ENCODE results near the gene SPINDOC. TPM values are rescaled to one million over a fixed set of nuclear protein-coding genes. Genes with fewer than 3 reads are reported as not detected.

The SPINDOC gene, protein sequence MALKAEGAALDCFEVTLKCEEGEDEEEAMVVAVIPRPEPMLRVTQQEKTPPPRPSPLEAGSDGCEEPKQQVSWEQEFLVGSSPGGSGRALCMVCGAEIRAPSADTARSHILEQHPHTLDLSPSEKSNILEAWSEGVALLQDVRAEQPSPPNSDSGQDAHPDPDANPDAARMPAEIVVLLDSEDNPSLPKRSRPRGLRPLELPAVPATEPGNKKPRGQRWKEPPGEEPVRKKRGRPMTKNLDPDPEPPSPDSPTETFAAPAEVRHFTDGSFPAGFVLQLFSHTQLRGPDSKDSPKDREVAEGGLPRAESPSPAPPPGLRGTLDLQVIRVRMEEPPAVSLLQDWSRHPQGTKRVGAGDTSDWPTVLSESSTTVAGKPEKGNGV
- 1 to 10 TPM; 4.0 to 4.8 TPM for total RNA-seq
- polyA plus RNA-seq (2013, experiment 1 of 2) = 10.7 TPM
- polyA plus RNA-seq (2013, experiment 2 of 2) = 9.6 TPM
- 3.6 to 42.7 (median 11.3) reads per million in 172 experiments for total RNA-seq

DNA sequence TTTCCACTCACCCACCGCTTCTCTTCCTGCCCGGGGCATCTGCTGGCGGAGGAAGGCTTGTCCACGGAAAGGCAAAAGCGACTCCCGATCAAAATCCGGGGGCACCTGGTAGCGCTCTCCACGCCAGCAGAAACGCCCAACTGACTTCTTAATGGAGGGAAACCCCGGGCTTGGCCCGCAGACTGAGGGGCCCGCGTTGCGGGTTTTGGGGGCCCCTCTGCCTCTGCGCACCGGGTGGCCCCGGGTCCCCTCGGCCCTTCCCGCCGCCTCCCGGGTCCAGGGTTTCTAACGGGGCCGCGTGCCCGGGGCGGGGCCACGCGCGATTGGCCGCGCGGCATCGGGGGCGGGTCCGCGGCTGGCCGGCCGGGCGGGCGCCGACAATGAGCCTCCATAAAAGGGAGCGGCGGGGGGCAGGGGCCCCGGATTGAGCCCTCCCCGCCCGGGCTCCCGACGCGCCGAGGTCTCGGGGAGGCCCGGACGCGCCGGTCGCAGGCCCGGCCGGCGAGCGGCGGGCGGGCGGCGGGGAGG, at the start of gene SPINDOC:
TSS of gene SPINDOC (plus strand) at position 422 of the 528 bp plus-strand sequence. CDS start 231 bp downstream, outside the sequence.
- Histone ChIP-seq H3K9me3 (ENCODE audit: control insufficient read depth in 1 of 2, insufficient read depth in 1 of 2, low read length in 2 of 2) (no peaks in the 10 kb centered on the region), H3K4me3 (ENCODE audit: low read length) (peak within 1 kb of the TSS; percentile 97), H3K27ac (ENCODE audit: low read depth in 1 of 2, low read length in 2 of 2) (no peak within 1 kb of the TSS), H3K36me3 (ENCODE audit: insufficient read depth, low read length) (peaks cover 4% of the 10 kb centered on the region), H3K27me3 (ENCODE audit: control insufficient read depth in 1 of 2, insufficient read depth in 2 of 2, low read length in 2 of 2) (no peaks in the 10 kb centered on the region), H3K4me1 (ENCODE audit: insufficient read depth, low read length) (peaks cover 17% of the 10 kb centered on the region)
- intact Hi-C loops (cut with DNase I, micrococcal nuclease) = loop anchor here in 1 of 2 experiments (5.0 kb wide), 1 partner anchor 141 kb away; the partner anchor contains the start of gene ATL3
- ChIA-PET POLR2A (no interaction called here), CTCF (no interaction called here)
- peak within 1 kb of the TSS; percentile 1 for H3K27ac Mint-ChIP-seq
- peak; percentile 85 for ATAC-seq (ENCODE audit: poor library complexity)
- peaks cover 19% of the 10 kb centered on the region for H3K36me3 Mint-ChIP-seq (ENCODE audit: low read depth)
- H3K9me3 Mint-ChIP-seq = no peaks in the 10 kb centered on the region
- peak; percentile 28 to 85 (median 62) for DNase-seq
- peaks cover 20% of the 10 kb centered on the region for H3K4me1 Mint-ChIP-seq (ENCODE audit: low read depth)
- H3K27me3 Mint-ChIP-seq = no peaks in the 10 kb centered on the region
- no peak for TF ChIP-seq CTCF (IDR thresholded peaks at IDR 0.05)
- H3K4me3 Mint-ChIP-seq = peak within 1 kb of the TSS; percentile 81

DNA sequence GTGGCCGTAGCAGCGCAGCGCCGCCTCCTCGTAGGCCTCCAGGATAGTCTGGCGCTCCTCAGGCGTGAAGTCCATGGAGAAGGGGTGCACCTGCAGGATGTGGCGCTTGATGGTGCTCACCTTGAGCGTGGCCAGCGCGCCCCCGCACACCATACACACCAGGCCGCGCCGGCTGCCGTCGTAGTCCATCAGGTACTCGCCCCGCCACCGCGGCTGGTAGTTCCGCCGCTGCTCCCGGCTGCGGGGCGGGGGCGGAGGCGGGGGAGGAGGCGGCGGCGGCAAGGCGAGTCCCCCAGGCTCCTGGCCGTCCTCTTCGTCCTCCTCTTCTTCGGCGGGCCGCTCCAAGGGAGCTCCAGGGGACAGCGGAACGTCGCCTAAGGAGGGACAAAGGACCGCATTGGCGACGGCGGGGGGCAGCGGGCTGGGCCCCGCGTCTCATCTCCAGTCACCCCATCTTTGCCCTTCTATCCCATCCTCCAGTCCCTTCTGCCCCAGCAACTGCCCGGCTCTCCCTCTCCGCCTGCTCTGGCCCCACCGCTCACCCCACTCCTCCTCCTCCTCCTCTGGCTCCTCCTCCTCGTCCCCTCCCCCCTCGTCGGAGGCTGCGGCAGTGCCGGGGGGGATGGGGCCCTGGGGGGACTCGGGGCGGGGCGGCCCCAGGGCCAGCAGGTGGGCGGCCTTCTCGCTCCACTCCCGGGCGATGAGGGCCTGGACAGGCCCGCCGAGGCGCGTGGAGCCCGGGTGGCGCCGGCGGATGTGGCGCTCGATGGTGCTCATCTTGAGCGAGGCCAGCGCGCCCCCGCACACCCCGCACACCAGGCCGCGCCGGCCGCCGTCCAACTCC, 49.5 kb upstream of the SPINDOC start:
- Histone ChIP-seq H3K27ac (ENCODE audit: low read depth in 1 of 2, low read length in 2 of 2) (no peak overlapping the region), H3K4me1 (ENCODE audit: insufficient read depth, low read length) (peaks cover 10% of the 10 kb centered on the region), H3K36me3 (ENCODE audit: insufficient read depth, low read length) (peaks cover 2% of the 10 kb centered on the region), H3K27me3 (ENCODE audit: control insufficient read depth in 1 of 2, insufficient read depth in 2 of 2, low read length in 2 of 2) (no peaks in the 10 kb centered on the region), H3K9me3 (ENCODE audit: control insufficient read depth in 1 of 2, insufficient read depth in 1 of 2, low read length in 2 of 2) (no peaks in the 10 kb centered on the region), H3K4me3 (ENCODE audit: low read length) (no peak overlapping the region)
- peaks cover 8% of the 10 kb centered on the region for H3K4me1 Mint-ChIP-seq (ENCODE audit: low read depth)
- H3K27me3 Mint-ChIP-seq = no peaks in the 10 kb centered on the region
- DNase-seq (peak in 1 of 14 experiments; percentile 31), ATAC-seq (ENCODE audit: poor library complexity) (no peak)
- H3K9me3 Mint-ChIP-seq = no peaks in the 10 kb centered on the region
- peaks cover 7% of the 10 kb centered on the region for H3K36me3 Mint-ChIP-seq (ENCODE audit: low read depth)
- POLR2A ChIA-PET = no interaction called here
- no peak overlapping the region for H3K4me3 Mint-ChIP-seq
- CTCF ChIA-PET = no interaction called here
- H3K27ac Mint-ChIP-seq = no peak overlapping the region
- intact Hi-C loops (cut with DNase I, micrococcal nuclease) = loop anchor here in 1 of 2 experiments (10.0 kb wide), 1 partner anchor 141 kb away; no protein-coding TSS in a partner anchor
- no peak for TF ChIP-seq CTCF (IDR thresholded peaks at IDR 0.05)

DNA sequence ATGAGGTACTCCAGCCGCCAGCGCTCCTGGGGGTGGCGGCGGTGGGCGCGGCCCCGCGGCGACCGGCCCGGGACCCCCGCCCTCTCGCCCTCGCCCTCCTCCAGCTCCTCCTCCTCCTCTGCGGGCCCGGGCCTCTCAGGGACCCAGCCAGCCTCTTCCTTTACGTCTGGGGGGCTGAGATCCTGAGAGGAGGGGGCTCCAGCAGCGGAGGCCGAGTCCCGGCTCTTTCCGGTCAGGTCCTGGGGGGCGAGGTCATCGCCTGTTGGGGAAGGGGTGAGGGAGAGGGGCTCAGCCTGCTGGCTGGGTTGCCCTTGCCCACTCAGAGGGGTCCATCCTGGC, 48.9 kb upstream of the SPINDOC start:
- intact Hi-C loops (cut with DNase I, micrococcal nuclease) = loop anchor here in 1 of 2 experiments (10.0 kb wide), 1 partner anchor 140 kb away; no protein-coding TSS in a partner anchor
- CTCF ChIA-PET = no interaction called here
- Histone ChIP-seq H3K4me3 (ENCODE audit: low read length) (no peak overlapping the region), H3K4me1 (ENCODE audit: insufficient read depth, low read length) (peaks cover 12% of the 10 kb centered on the region), H3K27ac (ENCODE audit: low read depth in 1 of 2, low read length in 2 of 2) (no peak overlapping the region), H3K27me3 (ENCODE audit: control insufficient read depth in 1 of 2, insufficient read depth in 2 of 2, low read length in 2 of 2) (peaks cover under 1 to 1% of the 10 kb centered on the region in 2 experiments), H3K36me3 (ENCODE audit: insufficient read depth, low read length) (no peaks in the 10 kb centered on the region), H3K9me3 (ENCODE audit: control insufficient read depth in 1 of 2, insufficient read depth in 1 of 2, low read length in 2 of 2) (no peaks in the 10 kb centered on the region)
- POLR2A ChIA-PET = no interaction called here
- no peak overlapping the region for H3K4me3 Mint-ChIP-seq
- no peak for DNase-seq
- TF ChIP-seq CTCF (IDR thresholded peaks at IDR 0.05) = no peak
- H3K36me3 Mint-ChIP-seq (ENCODE audit: low read depth) = peaks cover 7% of the 10 kb centered on the region
- no peak for ATAC-seq (ENCODE audit: poor library complexity)
- no peaks in the 10 kb centered on the region for H3K9me3 Mint-ChIP-seq
- no peak overlapping the region for H3K27ac Mint-ChIP-seq
- H3K4me1 Mint-ChIP-seq (ENCODE audit: low read depth) = peaks cover 8% of the 10 kb centered on the region
- no peaks in the 10 kb centered on the region for H3K27me3 Mint-ChIP-seq
